NCI-H2029 treated with DMSO at 0.1 percent for 48 hours (cell line): ENCODE measurements around the gene PRSS50.

Source experiments
- DNase-seq: peaks from one replicate; lab custom pipeline; 2025; lab: John Stamatoyannopoulos, UW

Gene PRSS50

DNA sequence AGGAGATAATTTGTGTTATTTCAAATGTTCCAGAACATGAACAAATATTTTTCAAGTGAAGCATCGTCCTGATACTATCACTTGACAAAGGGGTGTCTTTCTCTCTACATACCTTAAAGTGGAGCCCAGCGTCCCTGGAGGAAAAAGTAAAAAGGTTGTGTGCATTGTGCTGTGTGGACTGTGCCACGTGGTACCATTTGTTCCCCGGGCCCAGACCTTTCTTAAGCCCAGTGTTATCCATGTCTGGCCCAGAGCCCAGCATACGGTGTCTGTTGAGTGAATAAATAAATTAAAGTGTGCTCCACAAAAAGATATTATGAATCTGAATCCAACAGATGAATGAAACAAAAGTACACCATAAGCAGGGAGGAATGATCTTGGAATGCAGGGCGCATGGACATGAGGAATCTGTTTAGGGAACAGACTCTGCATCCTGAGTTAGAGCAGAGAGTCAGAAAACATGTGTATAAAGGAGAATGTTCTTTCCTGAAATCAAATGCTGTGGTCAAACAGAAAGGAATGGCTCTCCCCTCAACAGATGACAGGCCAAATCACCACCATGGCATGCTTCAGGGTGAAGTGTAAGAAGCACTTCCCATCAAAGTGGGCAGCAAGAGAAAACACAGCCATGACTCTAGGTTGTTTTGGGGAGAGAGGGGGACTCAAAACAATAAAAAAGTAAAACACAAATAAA lies 8.1 kb upstream of the PRSS50 start:
- no peak for DNase-seq

DNA sequence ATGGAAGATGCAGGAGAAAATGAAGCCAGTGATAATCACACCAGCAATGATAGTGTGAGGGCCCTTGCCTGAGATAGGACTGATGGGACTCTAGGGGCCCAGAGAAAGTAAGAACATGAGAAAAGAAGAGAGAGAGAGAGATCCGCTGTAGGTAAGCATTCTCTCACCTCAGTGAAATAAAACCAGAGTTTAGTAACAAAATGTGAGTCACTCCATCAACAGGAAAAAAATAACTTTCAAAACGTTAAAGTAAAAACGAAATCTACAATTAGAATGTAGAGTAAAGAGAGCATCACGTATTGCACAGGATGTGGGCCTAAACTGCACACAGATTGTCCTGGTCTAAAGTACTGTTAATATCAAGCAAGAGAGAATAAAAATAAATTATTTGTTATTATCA lies 6.8 kb upstream of the PRSS50 start:
- no peak for DNase-seq

DNA sequence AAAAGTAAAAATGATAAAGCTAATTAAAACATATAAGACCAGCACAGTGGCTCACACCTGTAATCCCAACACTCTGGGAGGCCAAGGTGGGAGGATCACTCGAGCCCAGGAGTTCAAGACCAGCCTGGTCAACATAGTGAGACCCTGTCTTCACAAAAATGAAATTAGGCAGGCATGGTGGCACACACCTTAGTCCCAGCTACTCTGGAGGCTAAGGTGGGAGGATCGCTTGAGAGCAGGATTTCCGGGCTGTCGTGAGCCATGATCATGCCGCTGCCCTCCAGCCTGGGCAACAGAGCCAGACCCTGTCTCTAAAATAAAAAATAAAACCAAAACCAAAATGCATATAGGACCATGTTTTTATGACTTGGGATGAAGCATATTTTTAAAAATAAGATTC lies 4.8 kb upstream of the PRSS50 start:
- no peak for DNase-seq

DNA sequence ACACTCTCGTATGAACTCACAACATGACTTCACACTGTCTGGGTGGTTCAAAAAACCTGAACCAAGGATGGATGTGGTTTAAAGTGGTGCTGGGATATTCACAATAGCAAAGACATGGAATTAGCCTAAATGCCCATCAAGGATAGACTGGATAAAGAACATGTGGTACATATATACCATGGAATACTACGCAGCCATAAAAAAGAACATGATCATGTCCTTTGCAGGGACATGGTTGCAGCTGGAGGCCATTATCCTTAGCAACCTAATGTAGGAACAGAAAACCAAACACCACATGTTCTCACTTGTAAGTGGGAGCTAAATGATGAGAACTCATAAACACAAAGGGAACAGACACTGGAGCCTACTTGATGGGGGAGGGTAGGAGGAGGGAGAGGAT lies 3.3 kb upstream of the PRSS50 start:
- DNase-seq = no peak

DNA sequence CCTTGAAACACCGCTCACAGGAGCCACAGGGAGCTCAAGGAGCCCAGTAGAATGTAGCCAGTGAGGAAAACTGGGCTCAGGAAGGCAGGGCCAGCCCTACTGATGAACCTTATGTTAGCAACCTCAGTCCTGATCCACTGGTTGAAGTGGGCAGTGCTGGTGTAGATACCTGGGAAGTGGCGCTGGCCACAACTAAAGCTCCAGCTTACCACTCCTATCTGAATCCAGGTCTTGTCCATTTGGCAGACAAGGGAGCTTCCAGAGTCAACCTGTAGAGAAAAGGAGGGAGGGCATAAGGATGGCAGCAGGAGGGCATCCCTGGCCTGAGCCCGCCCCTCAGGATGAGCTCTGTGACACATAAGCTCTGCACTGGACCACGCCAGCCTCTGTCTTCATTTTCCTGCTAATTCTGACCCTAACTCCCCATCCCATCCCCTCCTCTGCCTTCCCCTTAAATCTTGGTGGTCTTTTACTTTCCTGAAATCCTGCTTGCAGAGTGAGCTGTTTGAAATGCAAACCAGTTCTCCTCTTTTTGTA lies 2.1 kb upstream of the PRSS50 start:
- no peak for DNase-seq

DNA sequence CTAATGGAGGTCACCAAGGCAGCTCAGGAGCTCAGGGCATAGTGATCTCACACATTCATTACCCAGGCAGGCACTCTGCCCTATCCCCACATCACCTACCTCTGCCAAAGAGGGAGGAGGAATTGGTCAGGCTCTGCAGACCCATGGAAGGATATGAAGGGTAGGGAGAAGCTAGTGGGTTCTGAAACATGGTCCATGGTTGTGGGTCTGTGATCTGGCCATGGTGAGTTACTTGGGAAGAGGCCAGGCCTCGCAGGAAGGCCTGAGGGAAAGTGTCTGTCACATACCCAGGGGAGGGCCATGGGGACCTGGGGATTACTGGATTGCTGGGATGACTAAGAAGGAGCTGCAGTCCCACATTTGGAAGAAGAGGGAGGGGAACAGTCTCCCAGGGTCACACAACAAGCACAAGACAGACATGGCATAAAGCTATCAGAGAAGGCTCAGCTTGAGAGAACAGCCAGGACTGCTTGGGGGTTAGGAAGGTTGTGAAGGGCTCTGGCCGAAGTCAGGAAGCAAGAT lies 1.4 kb upstream of the PRSS50 start:
- DNase-seq = no peak

DNA sequence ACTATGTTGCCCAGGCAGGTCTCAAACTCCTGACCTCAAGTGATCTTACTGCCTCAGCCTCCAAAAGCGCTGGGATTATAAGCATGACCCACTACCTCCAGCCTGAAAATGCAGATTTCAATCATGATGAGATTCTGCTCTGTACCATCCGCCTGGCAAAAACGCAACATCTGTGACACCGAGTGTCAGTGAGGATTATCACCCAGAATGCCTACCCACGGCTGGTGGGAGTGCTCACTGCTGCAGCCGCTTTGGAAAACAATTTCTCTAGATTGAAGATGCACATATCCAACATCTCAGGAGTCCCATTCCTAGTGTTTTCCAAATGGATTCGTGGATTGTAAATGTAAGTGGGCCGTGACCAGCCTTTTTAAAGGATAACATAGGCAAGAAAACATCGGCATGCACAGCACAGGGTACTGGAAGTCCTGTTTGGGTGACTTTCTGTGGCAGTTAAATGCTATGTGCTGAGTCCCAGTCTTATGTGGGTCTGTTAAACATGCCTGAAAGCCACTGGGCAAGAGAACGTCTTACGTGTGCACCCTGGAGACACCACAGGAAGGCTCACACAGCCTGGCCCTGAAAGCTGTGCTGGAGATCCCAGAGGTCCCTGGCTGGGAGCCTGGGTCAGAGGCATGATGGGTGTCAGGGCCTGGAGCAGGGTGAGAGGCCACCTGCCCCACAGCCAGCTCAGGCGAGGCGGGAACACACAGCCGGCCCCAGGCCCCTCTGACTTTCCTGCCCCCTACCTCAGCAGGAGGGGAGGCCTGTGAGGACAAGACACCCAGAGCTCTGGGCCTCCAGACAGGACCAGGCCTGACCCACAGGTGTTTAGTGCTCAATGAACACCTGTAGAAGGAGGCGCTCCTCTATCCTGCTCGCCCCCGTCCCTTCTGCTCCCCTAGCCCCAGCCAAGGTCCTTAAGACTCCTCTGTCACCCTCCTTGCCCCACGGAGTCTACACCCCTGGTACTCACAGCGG lies 918 bp downstream of the PRSS50 start:
- no peak for DNase-seq

DNA sequence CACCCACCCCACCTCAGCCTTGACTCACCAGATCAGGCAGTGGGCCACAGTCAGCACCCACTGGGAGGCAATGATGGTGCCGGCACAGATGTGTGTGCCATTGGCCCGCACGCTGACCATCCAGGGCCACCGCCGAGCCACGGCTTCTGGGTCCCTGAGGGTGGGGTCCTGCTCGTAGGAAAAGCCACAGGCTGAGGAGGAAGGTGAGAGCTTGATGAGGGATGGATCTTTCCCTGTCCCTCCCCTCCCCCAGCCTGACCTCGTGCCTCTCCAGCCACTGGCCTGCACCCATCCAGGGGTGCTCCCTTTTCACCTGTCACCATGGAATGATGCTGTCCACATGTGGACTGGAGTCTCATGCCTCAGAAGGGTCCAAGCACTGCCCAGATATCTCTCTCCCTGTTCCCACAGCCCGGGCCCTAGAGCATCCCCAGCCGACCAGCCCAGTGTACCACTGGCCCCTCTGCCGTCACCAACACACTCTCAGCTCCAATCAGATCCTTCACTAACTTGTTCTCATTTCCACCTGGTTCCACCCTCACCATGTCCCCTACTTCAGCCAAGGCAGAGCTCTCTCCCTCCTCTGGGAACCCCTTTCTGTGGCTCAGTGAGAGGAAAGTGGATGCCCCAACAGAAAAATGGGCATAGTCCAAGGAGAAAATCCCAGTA lies 2.0 kb downstream of the PRSS50 start:
- DNase-seq = no peak

DNA sequence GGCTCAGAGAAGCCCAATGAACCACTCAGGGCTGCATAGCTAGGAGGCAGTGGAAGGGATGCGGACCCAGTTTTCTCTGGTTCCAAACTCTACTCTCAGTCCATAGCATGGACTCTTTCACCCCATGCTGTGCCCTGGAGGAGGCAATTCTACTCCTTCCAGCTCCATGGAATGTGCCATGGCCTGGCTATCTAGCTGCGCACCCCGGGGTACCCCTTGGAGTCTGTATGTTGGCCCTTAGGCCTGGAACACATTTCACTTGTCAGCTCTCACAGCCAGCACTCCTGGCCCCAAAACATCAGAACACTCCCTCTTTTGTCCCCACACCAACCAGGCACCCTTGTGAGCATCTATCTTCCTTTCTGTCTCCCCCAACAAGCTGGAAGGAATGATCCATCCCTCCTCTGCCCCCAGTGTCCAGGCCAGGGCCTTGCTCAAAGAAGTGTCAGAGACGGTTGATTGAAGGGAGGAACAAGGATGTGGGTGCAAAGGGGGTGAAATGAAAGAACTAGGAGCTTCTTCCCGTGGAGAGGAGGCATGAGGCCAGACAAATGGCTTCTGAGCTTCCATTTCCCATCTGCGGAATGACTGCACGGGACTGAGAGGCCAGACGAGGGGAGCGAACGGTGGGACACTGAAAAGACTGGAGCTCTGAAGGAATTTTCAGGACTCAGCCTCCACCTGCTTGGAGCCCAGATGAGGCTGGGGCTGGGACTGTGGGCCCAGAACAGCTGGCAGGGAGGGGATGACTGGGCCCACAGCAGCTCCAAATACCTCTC lies 2.8 kb downstream of the PRSS50 start:
- no peak for DNase-seq

DNA sequence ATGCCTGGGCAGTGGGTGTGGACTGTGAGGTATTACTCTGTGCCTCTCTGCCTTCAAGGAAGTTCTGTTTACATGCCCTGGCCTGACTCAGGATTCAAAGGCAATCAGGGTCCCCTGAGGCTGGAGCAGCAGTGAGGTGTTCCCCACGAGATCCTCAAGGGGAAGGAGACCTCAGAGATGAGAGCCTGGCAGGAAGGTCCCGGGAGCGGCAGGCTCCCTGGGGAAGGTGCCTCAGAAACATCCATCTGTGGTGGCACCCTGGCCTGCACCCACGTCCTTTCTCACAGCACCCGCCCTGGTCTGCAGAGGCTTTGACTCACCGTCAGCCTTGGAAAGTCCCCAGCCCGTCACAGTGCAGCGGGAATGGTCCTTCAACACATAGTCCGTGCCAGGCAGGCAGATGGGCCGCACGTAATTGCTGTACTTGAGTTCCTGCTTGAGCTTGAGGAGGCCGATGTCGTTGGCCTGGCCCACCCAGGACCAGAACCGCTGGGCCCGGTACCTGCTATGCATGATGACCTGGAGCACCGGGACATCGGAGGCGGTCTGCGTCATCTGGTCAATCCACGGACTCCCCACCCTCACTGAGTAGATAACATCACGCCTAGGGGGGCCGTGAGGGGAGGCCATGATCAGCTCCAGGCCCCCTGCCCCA lies 3.6 kb downstream of the PRSS50 start:
- DNase-seq = no peak

DNA sequence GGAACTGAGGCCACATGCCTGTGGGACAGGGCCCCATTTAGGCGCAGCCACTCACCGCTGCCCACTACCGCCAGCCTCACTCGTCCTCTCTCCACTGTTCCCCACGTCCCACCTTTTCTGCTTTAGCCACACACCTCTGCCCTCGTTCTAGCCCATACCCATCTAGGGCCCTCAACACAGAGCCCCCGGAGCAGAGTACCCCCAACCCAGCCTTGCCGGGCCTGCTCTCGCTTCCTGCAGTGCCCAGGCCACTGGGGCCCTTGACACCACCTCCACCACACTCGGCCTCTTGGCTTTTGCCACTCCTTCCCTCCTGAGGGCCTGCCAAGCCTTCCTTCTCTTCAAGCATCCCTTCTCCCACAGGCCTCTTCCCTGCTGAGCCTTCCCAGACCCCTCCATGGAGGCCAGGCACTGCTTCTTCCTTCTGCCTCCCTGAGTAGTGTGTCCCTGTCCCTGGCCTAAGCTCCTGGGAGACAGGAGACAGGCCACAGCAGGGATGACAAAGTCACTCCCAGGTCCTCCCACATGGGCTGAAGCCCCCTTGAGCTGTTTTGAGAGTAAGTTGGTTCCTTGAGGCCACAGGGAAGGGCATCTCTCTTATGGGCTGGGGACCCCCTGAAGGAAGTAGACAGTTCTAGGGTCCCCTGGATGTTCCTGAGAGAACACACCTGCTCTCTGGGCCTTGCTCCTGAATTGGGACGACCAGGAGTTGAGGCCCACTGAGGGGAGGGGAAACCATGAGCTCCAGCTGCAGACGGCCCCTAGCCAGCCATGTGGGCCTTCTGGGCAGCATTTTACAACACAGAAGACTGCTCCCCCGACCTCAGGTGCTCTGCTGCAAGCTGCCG lies 4.4 kb downstream of the PRSS50 start:
- DNase-seq = no peak

DNA sequence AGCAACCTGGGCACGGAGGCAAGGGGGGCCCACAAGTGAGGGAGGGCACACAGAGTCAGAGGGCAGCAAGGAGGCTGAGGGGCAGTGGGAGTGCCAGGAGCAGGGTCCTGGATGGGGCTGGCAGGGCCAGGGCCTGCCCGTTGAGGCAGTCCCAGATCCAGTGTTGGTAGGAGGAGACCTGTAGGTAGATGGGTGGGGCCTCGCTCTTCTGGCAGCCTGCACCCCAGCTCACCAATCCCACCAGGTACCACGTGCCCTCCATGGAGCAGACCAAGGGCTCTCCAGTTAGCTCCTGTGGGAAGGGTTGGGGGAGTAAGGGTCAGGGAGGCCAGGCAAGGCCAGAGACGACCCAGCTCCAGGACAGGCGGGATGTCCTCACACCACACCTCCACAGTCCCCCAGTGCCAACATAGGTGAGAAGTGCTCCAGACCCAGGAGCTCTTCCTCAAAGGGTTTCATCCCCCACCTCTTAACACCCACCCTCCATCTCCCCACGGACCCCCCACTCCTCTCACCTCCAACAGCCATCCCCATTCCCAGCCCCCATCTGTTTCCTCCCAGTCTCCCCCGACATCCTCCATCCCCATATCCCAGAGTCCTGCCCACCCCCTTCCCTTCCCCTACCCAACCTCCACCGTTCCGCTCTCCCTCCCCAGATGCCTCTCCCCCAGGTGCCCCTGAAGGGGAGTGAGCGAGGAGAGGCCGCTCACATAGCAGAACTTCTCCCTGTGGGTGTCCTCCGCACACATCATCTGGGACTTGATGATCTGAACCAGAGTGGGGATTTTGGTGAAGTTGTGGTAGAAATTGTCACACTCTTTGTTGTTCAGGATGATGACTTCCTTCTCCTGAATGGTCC lies 5.2 kb downstream of the PRSS50 start:
- no peak for DNase-seq

DNA sequence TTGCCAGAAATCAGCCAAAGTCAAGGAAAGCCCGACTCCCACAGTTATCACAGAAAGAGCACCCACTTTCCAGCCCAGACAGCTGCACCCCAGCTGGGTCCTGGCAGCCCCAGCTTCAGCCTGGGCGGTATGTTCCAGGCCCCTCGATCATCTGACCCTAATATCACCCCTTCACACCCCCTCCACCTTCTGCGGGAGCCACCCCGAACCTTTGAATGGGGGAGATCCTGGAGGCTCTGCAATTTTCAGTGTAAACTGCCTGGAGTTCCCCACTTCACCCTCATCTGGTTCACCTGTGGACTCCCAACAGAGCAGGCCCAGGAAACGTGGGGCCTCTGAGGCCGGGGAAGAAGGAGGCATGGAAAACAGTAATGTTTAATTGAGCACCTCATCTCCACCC lies 5.9 kb downstream of the PRSS50 start:
- DNase-seq = no peak

DNA sequence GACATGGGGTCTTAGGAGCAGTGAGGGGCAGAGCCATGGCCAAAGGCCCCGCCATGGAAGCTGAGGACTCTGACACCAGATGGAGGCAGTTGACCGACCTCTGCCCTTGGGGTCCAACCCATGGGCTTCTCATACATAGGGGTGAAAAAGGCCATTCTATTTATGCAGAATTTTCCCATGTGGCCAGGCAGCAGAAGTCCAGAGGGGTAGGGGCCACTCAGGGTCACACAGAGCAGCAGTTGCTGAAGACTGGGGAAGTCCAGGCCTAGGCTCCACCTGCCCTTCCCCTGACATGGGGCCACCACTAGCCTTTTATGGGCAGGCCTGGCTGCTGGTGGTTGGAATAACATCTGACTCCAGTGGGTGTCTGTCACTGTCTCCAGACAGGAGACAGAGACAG lies 6.4 kb downstream of the PRSS50 start:
- DNase-seq = no peak

DNA sequence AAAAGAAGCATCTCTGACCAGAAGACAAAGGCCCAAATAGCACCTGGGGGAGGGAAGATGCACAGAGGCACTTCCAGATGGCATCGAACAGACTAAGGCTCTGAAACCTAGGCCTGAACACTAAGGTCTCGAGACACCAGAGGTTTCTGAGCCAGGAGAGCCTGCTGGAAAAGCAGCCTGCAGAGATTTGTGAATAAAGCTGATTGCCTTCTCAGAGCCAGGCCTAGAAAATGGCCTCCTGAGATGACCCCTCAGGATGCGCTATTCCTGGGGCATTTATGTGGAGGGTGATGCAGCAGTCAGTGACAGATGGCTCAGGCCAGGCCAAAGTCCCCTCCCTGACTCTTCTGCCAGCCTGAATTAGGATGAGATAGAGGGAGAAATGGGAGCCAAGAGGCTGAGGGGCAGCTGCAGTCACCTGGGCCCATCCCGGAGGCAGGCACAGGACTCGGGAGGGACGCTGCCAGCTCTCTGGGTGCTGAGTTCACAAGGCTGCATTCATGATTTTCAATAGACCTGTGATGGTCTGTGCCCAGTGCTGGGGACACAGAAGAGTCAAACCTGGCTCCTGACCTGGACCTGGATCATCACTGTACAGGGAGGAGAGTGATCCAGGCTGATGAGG lies 6.9 kb downstream of the PRSS50 start:
- DNase-seq = no peak

DNA sequence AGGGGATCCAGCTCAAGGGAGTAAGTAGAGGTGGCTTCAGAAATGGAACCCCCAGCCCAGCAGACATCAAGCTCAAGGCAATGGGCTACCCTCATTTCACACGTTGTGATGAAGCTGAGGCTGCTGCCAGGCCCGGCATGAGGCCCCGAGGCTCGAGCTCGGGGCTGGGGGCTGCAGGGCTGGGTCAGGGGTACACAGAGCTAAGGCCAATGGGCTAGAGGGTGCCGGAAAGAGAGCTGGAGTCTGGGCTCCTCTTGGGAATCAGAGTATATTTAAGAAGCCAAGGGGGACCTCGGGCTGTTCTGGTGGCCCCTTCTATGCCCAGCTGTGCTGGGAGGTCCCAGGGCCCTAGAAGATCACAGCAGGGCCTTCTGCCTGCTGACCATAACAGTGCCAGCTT lies 7.4 kb downstream of the PRSS50 start:
- DNase-seq = no peak

DNA sequence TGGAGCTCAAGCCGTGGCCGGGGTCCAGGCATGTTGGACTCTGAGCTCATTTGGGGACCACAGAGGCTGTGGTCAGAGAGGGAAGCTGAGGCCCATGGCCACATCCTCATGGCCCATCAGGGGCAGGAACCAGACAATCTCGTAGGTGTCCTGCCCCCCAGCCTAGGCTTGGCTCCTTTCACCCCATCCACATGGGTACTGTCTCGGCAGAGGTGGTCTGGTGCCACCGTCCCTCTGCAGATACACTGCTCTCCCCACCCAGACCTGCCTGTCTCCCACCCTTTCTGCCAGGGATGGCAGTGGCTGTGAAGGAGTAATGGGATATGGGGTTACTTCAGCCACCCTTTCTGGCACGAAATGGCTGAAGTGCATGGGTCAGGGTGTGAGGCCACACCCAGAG lies 7.9 kb downstream of the PRSS50 start:
- no peak for DNase-seq

DNA sequence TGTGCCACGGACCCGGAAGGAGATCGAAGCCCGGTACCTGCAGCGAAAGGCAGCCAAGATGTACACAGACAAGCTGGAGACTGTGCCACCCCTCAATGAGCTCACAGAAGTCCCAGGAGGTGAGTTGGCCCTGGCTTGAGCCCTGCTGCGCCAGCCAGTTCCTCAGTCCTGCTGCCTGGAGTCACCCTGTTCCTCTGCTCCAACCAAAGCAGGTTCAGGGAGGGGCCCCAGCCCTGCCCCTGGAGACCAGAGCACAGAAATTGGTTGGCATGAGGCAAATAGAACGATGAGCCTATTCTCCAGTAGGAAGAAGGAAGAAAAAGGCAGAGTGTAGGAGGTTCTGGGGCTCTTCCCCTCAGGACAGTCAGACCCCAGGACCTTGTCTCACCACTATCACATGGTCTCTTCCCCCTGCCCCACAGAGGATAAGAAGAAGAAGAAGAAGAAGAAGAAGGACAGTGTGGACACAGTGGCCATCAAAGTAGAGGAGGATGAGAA lies 8.5 kb downstream of the PRSS50 start:
- DNase-seq = no peak
